PFSK-1 (cell line): ENCODE results near the gene GSTM2.

Experiments used
- REST ChIP-seq, 2 experiments: IDR thresholded peaks; 2 replicates each; pipeline versions ENCODE4 v1.6.1 to v1.8.0; 2011 to 2012; ENCODE audit warnings: low read depth in 2 of 2, low read length in 2 of 2, control low read depth in 1 of 2, inconsistent platforms in 1 of 2, mild to moderate bottlenecking in 1 of 2, moderate library complexity in 1 of 2; ENCODE audit not compliant: insufficient read depth in 1 of 2
- SIN3A ChIP-seq: IDR thresholded peaks from 2 replicates; pipeline ENCODE4 v1.6.1; 2012; ENCODE audit warnings: mild to moderate bottlenecking, low read length, moderate library complexity, borderline replicate concordance; ENCODE audit not compliant: insufficient read depth
- TAF1 ChIP-seq: IDR thresholded peaks from 2 replicates; pipeline ENCODE4 v1.6.1; 2012; ENCODE audit warnings: low read length, control low read depth, borderline replicate concordance; ENCODE audit not compliant: insufficient read depth

GRCh38 chr1:109705411-109705810 lies 37.6 kb downstream of the GSTM2 start:
- TF ChIP-seq SIN3A, result no peak
- no peak for TF ChIP-seq REST (IDR thresholded peaks at IDR 0.05; ENCODE audit: insufficient read depth in 1 of 2, low read depth in 2 of 2, low read length in 2 of 2)
- no peak for TF ChIP-seq TAF1
